ENCODE results near the gene PTPN2.

DNA sequence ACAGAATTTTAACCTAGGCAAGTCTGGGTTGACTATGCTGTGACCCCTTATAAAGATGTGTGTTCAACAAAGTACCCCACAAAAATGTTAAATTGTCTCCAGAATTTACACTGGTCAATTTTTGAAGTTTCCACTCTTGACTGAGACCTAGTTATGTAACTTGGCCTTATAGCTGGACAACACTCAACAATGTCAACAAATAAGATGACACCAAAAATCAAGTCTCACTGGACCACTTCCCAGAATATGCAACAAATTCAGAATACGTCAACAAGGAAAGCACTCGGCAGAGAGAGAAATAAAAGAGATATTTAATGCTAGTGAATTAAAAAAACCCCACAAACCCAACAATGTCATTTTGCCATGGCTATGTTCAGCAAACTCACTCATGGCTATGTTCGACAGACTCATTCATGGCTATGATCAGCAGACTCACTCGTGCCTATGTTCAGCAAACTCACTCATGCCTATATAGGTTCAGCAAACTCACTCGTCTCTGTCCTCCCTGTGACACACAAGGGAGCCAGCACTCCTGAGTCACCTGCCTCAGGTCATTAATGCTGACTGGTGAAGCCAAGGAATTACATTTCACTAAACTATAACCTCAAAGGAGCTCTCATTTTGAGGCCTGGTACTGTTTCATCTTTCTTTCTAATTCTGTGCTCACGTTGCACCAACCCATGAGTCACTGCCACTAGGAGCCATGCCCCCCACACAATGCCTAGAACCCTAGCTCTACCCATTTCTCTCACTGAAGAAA is 72.7 kb downstream of the PTPN2 start:
- TF ChIP-seq, protein P1, sequence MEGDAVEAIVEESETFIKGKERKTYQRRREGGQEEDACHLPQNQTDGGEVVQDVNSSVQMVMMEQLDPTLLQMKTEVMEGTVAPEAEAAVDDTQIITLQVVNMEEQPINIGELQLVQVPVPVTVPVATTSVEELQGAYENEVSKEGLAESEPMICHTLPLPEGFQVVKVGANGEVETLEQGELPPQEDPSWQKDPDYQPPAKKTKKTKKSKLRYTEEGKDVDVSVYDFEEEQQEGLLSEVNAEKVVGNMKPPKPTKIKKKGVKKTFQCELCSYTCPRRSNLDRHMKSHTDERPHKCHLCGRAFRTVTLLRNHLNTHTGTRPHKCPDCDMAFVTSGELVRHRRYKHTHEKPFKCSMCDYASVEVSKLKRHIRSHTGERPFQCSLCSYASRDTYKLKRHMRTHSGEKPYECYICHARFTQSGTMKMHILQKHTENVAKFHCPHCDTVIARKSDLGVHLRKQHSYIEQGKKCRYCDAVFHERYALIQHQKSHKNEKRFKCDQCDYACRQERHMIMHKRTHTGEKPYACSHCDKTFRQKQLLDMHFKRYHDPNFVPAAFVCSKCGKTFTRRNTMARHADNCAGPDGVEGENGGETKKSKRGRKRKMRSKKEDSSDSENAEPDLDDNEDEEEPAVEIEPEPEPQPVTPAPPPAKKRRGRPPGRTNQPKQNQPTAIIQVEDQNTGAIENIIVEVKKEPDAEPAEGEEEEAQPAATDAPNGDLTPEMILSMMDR (IDR thresholded peaks at IDR 0.05; ENCODE audit: insufficient read depth, low read length), result no peak
- TF ChIP-seq, protein P2, sequence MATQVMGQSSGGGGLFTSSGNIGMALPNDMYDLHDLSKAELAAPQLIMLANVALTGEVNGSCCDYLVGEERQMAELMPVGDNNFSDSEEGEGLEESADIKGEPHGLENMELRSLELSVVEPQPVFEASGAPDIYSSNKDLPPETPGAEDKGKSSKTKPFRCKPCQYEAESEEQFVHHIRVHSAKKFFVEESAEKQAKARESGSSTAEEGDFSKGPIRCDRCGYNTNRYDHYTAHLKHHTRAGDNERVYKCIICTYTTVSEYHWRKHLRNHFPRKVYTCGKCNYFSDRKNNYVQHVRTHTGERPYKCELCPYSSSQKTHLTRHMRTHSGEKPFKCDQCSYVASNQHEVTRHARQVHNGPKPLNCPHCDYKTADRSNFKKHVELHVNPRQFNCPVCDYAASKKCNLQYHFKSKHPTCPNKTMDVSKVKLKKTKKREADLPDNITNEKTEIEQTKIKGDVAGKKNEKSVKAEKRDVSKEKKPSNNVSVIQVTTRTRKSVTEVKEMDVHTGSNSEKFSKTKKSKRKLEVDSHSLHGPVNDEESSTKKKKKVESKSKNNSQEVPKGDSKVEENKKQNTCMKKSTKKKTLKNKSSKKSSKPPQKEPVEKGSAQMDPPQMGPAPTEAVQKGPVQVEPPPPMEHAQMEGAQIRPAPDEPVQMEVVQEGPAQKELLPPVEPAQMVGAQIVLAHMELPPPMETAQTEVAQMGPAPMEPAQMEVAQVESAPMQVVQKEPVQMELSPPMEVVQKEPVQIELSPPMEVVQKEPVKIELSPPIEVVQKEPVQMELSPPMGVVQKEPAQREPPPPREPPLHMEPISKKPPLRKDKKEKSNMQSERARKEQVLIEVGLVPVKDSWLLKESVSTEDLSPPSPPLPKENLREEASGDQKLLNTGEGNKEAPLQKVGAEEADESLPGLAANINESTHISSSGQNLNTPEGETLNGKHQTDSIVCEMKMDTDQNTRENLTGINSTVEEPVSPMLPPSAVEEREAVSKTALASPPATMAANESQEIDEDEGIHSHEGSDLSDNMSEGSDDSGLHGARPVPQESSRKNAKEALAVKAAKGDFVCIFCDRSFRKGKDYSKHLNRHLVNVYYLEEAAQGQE (IDR thresholded peaks at IDR 0.05; ENCODE audit: insufficient replicate concordance, low read depth), result no peak
